Body of pancreas (tissue), 4 donors: Measurements from ENCODE around the gene IL16. TPM values are rescaled to one million over a fixed set of nuclear protein-coding genes. Genes with fewer than 3 reads are reported as not detected.
A peak's percentile ranks its signal among the peaks of the same experiment; 100 is the strongest.

Experiments used
- ATAC-seq: fragments of 150-250 bp; one replicate; pipeline ENCODE4 v1.9.1; 2016
- DNase-seq, 4 donors: peaks; one replicate each; pipeline ENCODE4 v3.0.0-alpha.2; 2019
- H3K27ac ChIP-seq, 4 donors: fragments of 200-600 bp; sonication (generic); 1 replicate in 3 of 4; 2 replicates in 1 of 4; pipeline versions ENCODE4 v1.5.1 to v1.6.1; 2016 to 2019; ENCODE audit warnings: mild to moderate bottlenecking in 1 of 4, mixed read lengths in 1 of 4, moderate library complexity in 1 of 4
- H3K27me3 ChIP-seq, 2 donors: fragments of 200-600 bp; sonication (generic); one replicate each; pipeline ENCODE4 v1.6.0; 2016; ENCODE audit warnings: mild to moderate bottlenecking in 1 of 2
- H3K36me3 ChIP-seq, 2 donors: fragments of 200-600 bp; sonication (generic); replicated peaks in 1 of 2; 2 replicates each; pipeline ENCODE4 v1.5.1; 2016; ENCODE audit warnings: low read depth in 2 of 2; ENCODE audit not compliant: insufficient read depth in 1 of 2
- H3K4me1 ChIP-seq: fragments of 200-600 bp; sonication (generic); one replicate; pipeline ENCODE4 v1.6.0; 2016
- H3K4me3 ChIP-seq, 2 donors: fragments of 200-600 bp; sonication (generic); 1 replicate in 1 of 2; 2 replicates in 1 of 2; pipeline ENCODE4 v1.5.1; 2016 to 2019
- H3K9me3 ChIP-seq, 3 donors: fragments of 200-600 bp; sonication (generic); 1 replicate in 2 of 3; 2 replicates in 1 of 3; pipeline ENCODE4 v1.5.1; 2016
- CTCF ChIP-seq, 7 experiments: fragments of 450-650 bp in 4 of 7; fragments of 200-600 bp in 3 of 7; sonication (generic) in 3 of 7; IDR thresholded peaks; one replicate each; pipeline ENCODE4 v1.5.1; 2016 to 2019; ENCODE audit warnings: antibody characterized with exemption in 7 of 7
- POLR2A ChIP-seq, 3 donors: fragments of 450-650 bp; IDR thresholded peaks; one replicate each; pipeline ENCODE4 v1.6.1; 2016; ENCODE audit warnings: antibody characterized with exemption in 3 of 3, mild to moderate bottlenecking in 2 of 3
- WGBS, 2 donors: methylation state at CpG; one replicate each; pipeline ENCODE4 v1.1.5; 2017; 5-methylcytosine and 5-hydroxymethylcytosine counted together
- intact Hi-C: fragments of 100-400 bp; cut with DNase I; formaldehyde crosslinking; loops from one replicate; pipeline ENCODE4 v1.15.1; 2023
- total RNA-seq, 2 donors: library from RNA; depleted of rRNA; stranded (reverse); fragments of >200 nt; gene quantifications; one replicate each; pipeline ENCODE4 v1.1.0, GENCODE V29; 2016

The IL16 gene
- total RNA-seq, 2 donors from 2014 or later = 2.9 to 4.9 TPM

- peak overlapping the region; percentile 5 to 79 (median 69) for H3K27ac ChIP-seq
These were observed 126.9 kb downstream of the IL16 start for GRCh38 chr15:81323559-81323943.

GRCh38 chr15:81323944-81324881, 127.5 kb downstream of the IL16 start, which contains the start of gene STARD5:
STARD5 (minus strand) TSS chr15:81324141; CDS start chr15:81324099, 42 bp downstream.
- WGBS, 2 donors = 1% methylated on average over 27 to 67 of the region's 67 CpGs

More at GRCh38 chr15:81323559-81323943, 126.9 kb downstream of the IL16 start:
- intact Hi-C loops = no loop called here
- ATAC-seq (peak; percentile 33), DNase-seq (peak in 2 of 4 donors; percentile 38 to 49)
- Histone ChIP-seq H3K36me3 (peaks cover 0 to 2% of the 10 kb centered on the region in 2 donors), H3K9me3 (no peaks in the 10 kb centered on the region), H3K4me1 (peaks cover 20% of the 10 kb centered on the region), H3K4me3 (peak overlapping the region; percentile 64 to 79), H3K27me3 (no peaks in the 10 kb centered on the region)
- TF ChIP-seq CTCF (IDR thresholded peaks at IDR 0.05) (no peak), POLR2A (IDR thresholded peaks at IDR 0.05) (no peak)
- 11 to 15% methylated on average over 4 of the region's 4 CpGs for WGBS, 2 donors

GRCh38 chr15:81326466-81327212, 130.0 kb downstream of the IL16 start:
- no peaks in the 10 kb centered on the region for H3K9me3 ChIP-seq
- H3K36me3 ChIP-seq = no peaks in the 10 kb centered on the region
- ATAC-seq = no peak
- 49 to 55% methylated on average over 7 of the region's 7 CpGs for WGBS, 2 donors
- peaks cover 20% of the 10 kb centered on the region for H3K4me1 ChIP-seq
- no peaks in the 10 kb centered on the region for H3K27me3 ChIP-seq
- DNase-seq = no peak
- H3K27ac ChIP-seq = no peak overlapping the region
- no peak overlapping the region for H3K4me3 ChIP-seq
- TF ChIP-seq POLR2A (IDR thresholded peaks at IDR 0.05) (no peak), CTCF (IDR thresholded peaks at IDR 0.05) (no peak)
- intact Hi-C loops = no loop called here

More at GRCh38 chr15:81323944-81324881, 127.5 kb downstream of the IL16 start, which contains the start of gene STARD5:
- peak within 1 kb of the TSS; percentile 5 to 79 (median 69) for H3K27ac ChIP-seq
- peaks cover 0 to 2% of the 10 kb centered on the region in 2 donors for H3K36me3 ChIP-seq
- peaks cover 20% of the 10 kb centered on the region for H3K4me1 ChIP-seq
- peak within 1 kb of the TSS; percentile 64 to 79 for H3K4me3 ChIP-seq
- no peaks in the 10 kb centered on the region for H3K9me3 ChIP-seq
- no peaks in the 10 kb centered on the region for H3K27me3 ChIP-seq
- ATAC-seq (peak; percentile 99), DNase-seq (peak; percentile 99)
- TF ChIP-seq CTCF (IDR thresholded peaks at IDR 0.05) (no peak), POLR2A (IDR thresholded peaks at IDR 0.05) (peak; percentile 57 to 90 (median 84))
- intact Hi-C loops = no loop called here

GRCh38 chr15:81327516-81327915, 130.8 kb downstream of the IL16 start:
- no peak overlapping the region for H3K27ac ChIP-seq
- H3K9me3 ChIP-seq = no peaks in the 10 kb centered on the region
- H3K36me3 ChIP-seq = no peaks in the 10 kb centered on the region
- no peaks in the 10 kb centered on the region for H3K27me3 ChIP-seq
- H3K4me3 ChIP-seq = no peak overlapping the region
- 83 to 91% methylated on average over 3 of the region's 3 CpGs for WGBS, 2 donors
- intact Hi-C loops = no loop called here
- H3K4me1 ChIP-seq = peaks cover 20% of the 10 kb centered on the region
- ATAC-seq (no peak), DNase-seq (no peak)
- no peak for TF ChIP-seq POLR2A (IDR thresholded peaks at IDR 0.05)
- TF ChIP-seq CTCF (IDR thresholded peaks at IDR 0.05) = no peak
